Measurements from ENCODE around the gene RFLNA.

RFLNA gene

DNA sequence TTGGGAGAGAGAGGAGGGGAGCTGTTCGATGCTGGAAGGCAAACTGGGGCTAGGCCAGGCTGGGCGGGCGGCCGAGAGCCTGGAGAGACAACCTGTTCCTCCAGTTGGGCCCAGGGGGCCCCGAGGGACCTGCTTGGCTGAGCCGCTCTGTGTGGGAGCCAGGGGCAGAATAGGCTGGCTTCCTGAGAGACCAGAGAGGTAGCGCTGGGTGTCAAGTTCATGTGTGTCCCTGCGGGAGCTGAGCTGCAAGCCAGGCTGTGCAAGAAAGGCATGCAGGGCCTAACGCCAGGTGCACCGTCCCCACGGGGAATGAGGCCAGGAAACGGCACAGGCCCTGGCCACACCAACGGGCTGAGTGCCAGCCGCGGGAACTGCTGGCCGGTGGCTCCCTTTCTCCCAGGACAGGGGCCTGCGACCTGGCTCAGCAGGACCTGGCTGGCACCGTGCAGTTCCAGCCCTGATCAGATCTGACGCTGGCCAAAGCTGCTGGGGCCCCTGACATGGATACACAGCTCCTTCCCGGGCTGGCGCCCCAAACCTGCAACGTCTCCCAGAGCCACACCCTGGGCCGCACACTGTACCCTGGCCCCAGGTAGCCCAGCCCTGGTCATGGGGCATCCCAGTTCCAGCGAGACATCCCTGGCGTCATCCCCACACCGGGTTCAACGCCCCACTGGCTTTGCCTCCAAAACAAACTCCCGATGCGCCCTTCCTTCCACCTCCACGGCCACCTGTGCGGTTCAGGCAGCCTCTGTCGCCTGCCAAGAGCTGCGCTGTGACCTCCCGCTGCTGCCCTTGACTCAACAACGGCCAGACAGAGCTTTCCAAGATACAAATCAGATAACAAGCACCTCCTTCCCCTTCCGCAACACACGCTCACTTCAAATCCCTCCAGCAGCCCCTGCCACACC lies 65.0 kb downstream of the RFLNA start:
- H3K36me3 ChIP-seq (ENCODE audit: insufficient read depth, low read length), result peaks cover 28% of the 10 kb centered on the region
- no peak overlapping the region for H3K4me3 ChIP-seq (ENCODE audit: low read length)
- no peaks in the 10 kb centered on the region for H3K4me1 ChIP-seq (ENCODE audit: insufficient read depth, low read length)
- no peak overlapping the region for H2AFZ ChIP-seq (ENCODE audit: low read depth, low read length)
- no peaks in the 10 kb centered on the region for H3K27me3 ChIP-seq (ENCODE audit: insufficient read depth, low read length)
- H3K9me3 ChIP-seq (ENCODE audit: low read length), result no peaks in the 10 kb centered on the region

DNA sequence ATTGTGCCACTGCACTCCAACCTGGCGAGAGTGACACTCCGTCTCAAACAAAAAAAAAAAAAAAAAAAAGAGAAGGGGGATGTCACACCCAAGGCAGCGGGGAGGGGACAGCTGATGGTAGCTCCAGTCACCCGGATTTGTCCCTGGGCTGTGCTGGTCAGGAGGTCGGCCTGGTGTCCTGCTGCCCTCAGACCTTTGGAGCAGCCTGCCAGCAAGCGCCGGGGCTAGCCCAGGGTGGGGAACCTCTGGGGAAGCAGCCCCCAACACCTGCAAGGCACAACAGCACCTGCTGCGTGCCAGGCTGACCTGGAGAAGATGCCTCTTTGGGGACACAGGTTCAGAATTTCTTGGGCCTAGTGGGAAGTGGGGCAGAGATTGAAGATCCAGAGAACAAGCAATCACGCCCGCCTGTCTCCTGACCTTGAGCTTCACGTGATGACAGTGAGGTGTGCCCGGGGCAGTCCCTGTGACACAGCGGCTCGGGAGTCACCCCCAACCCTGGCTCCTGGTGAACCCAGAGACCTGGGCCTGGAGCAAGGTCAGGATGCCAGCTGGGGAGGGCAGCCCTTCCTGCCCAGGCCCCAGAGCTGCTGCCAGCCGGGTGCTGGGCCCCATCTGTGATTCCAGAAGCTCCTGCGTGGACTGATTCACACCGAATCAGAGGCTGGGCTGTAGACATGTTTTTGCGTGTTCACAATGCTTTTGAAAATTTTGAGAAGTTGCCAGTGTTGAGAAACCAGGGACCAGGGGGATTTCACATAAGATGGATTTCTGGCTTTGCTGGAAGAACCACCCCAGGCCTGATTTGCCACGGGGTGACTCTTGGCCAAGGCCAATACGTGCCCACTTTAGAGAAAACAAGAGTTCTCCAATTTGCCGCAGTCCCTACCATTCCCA lies 66.4 kb downstream of the RFLNA start:
- no peak overlapping the region for H3K4me3 ChIP-seq (ENCODE audit: low read length)
- no peaks in the 10 kb centered on the region for H3K27me3 ChIP-seq (ENCODE audit: insufficient read depth, low read length)
- peaks cover 25% of the 10 kb centered on the region for H3K36me3 ChIP-seq (ENCODE audit: insufficient read depth, low read length)
- H3K4me1 ChIP-seq (ENCODE audit: insufficient read depth, low read length), result no peaks in the 10 kb centered on the region
- H2AFZ ChIP-seq (ENCODE audit: low read depth, low read length), result no peak overlapping the region
- no peaks in the 10 kb centered on the region for H3K9me3 ChIP-seq (ENCODE audit: low read length)

GRCh38 chr12:124361996-124362395 lies 67.1 kb downstream of the RFLNA start:
- no peaks in the 10 kb centered on the region for H3K4me1 ChIP-seq (ENCODE audit: insufficient read depth, low read length)
- peaks cover 25% of the 10 kb centered on the region for H3K36me3 ChIP-seq (ENCODE audit: insufficient read depth, low read length)
- no peak overlapping the region for H2AFZ ChIP-seq (ENCODE audit: low read depth, low read length)
- no peak overlapping the region for H3K4me3 ChIP-seq (ENCODE audit: low read length)
- no peaks in the 10 kb centered on the region for H3K27me3 ChIP-seq (ENCODE audit: insufficient read depth, low read length)
- no peaks in the 10 kb centered on the region for H3K9me3 ChIP-seq (ENCODE audit: low read length)

- H3K36me3 ChIP-seq (ENCODE audit: insufficient read depth, low read length), result peaks cover 19% of the 10 kb centered on the region
- H3K4me1 ChIP-seq (ENCODE audit: insufficient read depth, low read length), result no peaks in the 10 kb centered on the region
- no peaks in the 10 kb centered on the region for H3K27me3 ChIP-seq (ENCODE audit: insufficient read depth, low read length)
- no peak overlapping the region for H2AFZ ChIP-seq (ENCODE audit: low read depth, low read length)
- no peak overlapping the region for H3K4me3 ChIP-seq (ENCODE audit: low read length)
- no peaks in the 10 kb centered on the region for H3K9me3 ChIP-seq (ENCODE audit: low read length)
These were observed 68.6 kb downstream of the RFLNA start for GRCh38 chr12:124363353-124363965.

GRCh38 chr12:124364543-124364942 lies 69.7 kb downstream of the RFLNA start:
- Histone ChIP-seq H3K36me3 (ENCODE audit: insufficient read depth, low read length) (peaks cover 12% of the 10 kb centered on the region), H3K4me3 (ENCODE audit: low read length) (no peak overlapping the region), H2AFZ (ENCODE audit: low read depth, low read length) (no peak overlapping the region), H3K27me3 (ENCODE audit: insufficient read depth, low read length) (no peaks in the 10 kb centered on the region), H3K4me1 (ENCODE audit: insufficient read depth, low read length) (peaks cover under 1% of the 10 kb centered on the region), H3K9me3 (ENCODE audit: low read length) (no peaks in the 10 kb centered on the region)

Data from neuron (in vitro differentiated cells).